GM21381 (cell line): Measurements from ENCODE around the gene CHCHD6.

Experiments
- ATAC-seq: cut with Tn5 transposase; IDR thresholded peaks from one replicate; pipeline ENCODE4 v1.9.1; 2021; ENCODE audit warnings: mild to moderate bottlenecking, moderate library complexity; ENCODE audit not compliant: unreplicated experiment

The CHCHD6 gene

GRCh38 chr3:126854666-126855065 lies 150.6 kb downstream of the CHCHD6 start:
- ATAC-seq: no peak

GRCh38 chr3:126855374-126855773 lies 151.3 kb downstream of the CHCHD6 start:
- no peak for ATAC-seq

GRCh38 chr3:126857928-126858327 lies 153.9 kb downstream of the CHCHD6 start:
- no peak for ATAC-seq

GRCh38 chr3:126858401-126858800 lies 154.4 kb downstream of the CHCHD6 start:
- no peak for ATAC-seq

GRCh38 chr3:126858887-126859286 lies 154.8 kb downstream of the CHCHD6 start:
- ATAC-seq: no peak

GRCh38 chr3:126859415-126860246 lies 155.6 kb downstream of the CHCHD6 start:
- ATAC-seq: no peak

GRCh38 chr3:126865736-126866135 lies 161.7 kb downstream of the CHCHD6 start:
- no peak for ATAC-seq

- no peak for ATAC-seq
These were observed 162.2 kb downstream of the CHCHD6 start for GRCh38 chr3:126866175-126866759.

- ATAC-seq: no peak
These were observed 163.3 kb downstream of the CHCHD6 start for GRCh38 chr3:126867190-126867862.

- no peak for ATAC-seq
These were observed 163.8 kb downstream of the CHCHD6 start for GRCh38 chr3:126867863-126868200.

- ATAC-seq: no peak
These were observed 166.7 kb downstream of the CHCHD6 start for GRCh38 chr3:126870608-126871210.

GRCh38 chr3:126872701-126873342 lies 168.8 kb downstream of the CHCHD6 start:
- no peak for ATAC-seq

GRCh38 chr3:126873416-126873815 lies 169.4 kb downstream of the CHCHD6 start:
- no peak for ATAC-seq

- no peak for ATAC-seq
These were observed 174.6 kb downstream of the CHCHD6 start for GRCh38 chr3:126878664-126879063.

- no peak for ATAC-seq
These were observed 176.9 kb downstream of the CHCHD6 start for GRCh38 chr3:126880901-126881300.

- ATAC-seq: no peak
These were observed 177.8 kb downstream of the CHCHD6 start for GRCh38 chr3:126881861-126882260.

- ATAC-seq: no peak
These were observed 179.2 kb downstream of the CHCHD6 start for GRCh38 chr3:126883241-126883640.

GRCh38 chr3:126885425-126885824 lies 181.4 kb downstream of the CHCHD6 start:
- no peak for ATAC-seq

GRCh38 chr3:126886217-126886616 lies 182.2 kb downstream of the CHCHD6 start:
- no peak for ATAC-seq

- no peak for ATAC-seq
These were observed 183.6 kb downstream of the CHCHD6 start for GRCh38 chr3:126887686-126888085.

GRCh38 chr3:126888186-126888760 lies 184.2 kb downstream of the CHCHD6 start:
- ATAC-seq: no peak
